GM21390 (cell line): ENCODE measurements around the gene AKNA.

Experiments used
- ATAC-seq: cut with Tn5 transposase; IDR thresholded peaks from one replicate; pipeline ENCODE4 v1.9.1; 2021; ENCODE audit not compliant: unreplicated experiment

The AKNA gene

GRCh38 chr9:114387680-114388356 lies at the start of gene AKNA:
Gene AKNA, minus strand, starts transcription at chr9:114387982. Its CDS starts 6,649 bp downstream, at chr9:114381333.
- ATAC-seq = peak; percentile 32

GRCh38 chr9:114437401-114437893 lies 49.7 kb upstream of the AKNA start:
- ATAC-seq = no peak

GRCh38 chr9:114434878-114435311 lies 47.1 kb upstream of the AKNA start:
- ATAC-seq = no peak

DNA sequence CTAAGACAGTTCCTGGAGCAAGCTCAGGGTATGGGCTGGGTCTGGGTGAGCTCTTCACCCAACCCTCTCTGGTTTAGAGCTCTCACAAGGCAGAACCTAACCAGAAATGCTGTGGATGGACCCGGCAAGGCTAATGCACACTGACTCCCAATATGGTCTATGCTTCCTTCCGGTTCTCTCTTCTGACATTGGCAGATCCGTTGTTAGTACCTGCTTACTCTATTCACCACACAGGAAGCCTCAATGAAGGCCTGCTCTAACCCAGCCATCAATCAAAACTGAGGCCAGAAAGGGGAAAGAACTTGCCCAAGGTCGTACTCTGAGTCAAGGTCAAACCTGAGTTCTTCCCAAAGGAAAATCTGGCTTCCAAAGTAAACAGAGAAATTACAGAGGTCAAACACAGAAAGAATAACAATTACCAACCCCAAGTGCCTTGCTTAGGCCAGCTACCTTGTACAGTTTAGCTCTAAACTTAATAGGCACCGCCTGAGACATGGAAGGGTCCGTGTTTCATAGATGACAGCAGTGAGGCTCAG lies 46.0 kb upstream of the AKNA start:
- no peak for ATAC-seq

- ATAC-seq = no peak
Measured at GRCh38 chr9:114433086-114433485, 45.3 kb upstream of the AKNA start.

- ATAC-seq = no peak
Measured at GRCh38 chr9:114432323-114433067, 44.7 kb upstream of the AKNA start.

DNA sequence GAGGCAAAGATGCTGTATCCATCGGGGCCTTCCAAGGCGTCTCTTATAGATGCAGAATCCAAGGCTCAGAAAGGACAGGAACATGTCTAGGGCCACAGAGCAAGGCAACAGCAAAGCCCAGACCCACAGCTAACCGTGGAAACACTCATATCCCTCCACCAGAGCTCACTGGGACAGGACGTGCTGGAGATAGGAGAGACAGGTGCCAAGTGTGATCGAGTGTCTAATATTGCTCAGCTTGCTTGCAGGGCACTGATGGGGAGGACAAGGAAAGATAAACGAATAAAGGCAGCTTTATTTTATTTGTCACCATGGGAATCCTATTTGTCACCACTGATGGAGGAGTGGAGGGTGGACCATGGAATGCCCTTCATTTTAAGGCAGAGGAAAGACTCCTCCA lies 44.0 kb upstream of the AKNA start:
- no peak for ATAC-seq

DNA sequence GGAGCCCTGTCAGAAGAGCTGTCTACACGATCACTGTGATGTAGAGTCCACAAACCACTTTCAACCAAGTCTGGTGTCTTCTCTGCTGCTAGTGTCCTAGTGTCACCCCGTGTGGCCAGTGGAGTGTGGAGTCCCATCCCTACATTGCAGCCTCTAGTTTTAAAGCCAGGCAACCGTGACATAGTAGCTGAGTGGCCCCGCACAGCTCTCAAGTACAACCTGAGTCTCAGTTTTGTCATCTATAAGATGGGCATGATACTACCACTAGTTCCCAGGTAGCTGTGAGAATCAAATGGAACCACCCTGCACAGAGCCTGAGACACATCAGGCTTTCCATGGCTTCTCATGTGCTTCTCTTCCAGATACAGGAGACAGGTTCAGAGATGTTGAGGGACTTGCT lies 43.2 kb upstream of the AKNA start:
- no peak for ATAC-seq

DNA sequence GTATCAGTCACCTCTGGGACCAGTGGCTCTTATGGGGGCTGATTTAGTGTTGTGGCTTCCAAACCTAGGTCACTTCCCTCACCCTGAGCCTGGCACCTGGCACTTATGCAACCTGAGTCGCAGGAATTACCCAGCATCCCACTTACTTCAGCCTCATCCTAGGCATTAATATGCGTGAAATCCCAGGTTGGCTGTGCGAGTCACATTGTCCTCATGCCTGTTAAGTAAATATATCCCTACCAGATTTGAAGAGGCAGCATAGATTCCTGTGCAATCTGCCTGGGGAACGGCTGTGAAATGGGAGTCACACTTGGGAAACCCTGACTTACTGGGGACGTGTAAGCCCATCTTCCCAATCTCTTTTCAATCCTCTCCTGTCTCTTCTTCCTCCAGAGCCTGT lies 42.7 kb upstream of the AKNA start:
- no peak for ATAC-seq

DNA sequence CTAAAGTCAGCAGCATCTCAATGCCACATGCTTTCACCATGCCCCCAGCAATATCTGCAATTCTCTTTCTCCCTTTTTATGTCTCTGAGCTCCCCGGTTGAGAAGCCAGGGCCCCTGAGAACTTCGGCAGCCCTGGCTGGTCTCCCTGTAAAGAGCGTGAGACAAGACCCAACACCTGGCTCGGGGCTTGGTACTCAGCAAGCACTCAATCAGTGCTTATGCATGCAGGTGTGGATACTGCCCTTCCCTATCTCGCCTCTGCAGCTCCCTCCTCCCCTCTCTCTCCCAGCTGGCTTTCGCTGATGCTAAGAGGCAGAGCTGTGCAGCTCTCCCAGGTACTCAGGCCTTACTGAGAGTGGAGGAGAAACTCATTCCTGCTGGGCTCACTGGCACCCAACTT lies 41.7 kb upstream of the AKNA start:
- ATAC-seq = no peak

- no peak for ATAC-seq
Measured at GRCh38 chr9:114428466-114428865, 40.7 kb upstream of the AKNA start.

DNA sequence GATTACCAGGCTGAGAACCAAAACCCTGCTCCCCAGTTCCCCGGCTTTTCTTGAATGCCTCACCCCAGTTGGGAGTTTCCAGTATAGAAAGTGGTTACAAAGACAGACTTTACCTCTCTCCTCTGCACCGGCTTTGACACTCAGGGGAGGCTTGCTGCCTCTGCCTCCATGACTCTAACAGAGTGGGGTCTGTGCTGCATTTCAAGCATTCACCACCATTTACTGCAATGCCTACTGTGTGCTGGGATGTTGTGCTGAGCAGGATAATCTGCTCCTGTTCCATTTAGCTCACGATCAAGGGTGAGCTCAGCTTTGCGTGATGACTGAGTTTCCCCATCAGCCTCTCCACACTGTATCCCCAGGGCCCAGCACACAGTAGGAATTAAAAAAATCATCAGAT lies 39.9 kb upstream of the AKNA start:
- ATAC-seq = no peak

GRCh38 chr9:114426046-114426948 lies 38.5 kb upstream of the AKNA start:
- ATAC-seq = no peak

GRCh38 chr9:114425126-114425525 lies 37.3 kb upstream of the AKNA start:
- ATAC-seq = no peak

GRCh38 chr9:114424126-114424525 lies 36.3 kb upstream of the AKNA start:
- no peak for ATAC-seq

GRCh38 chr9:114423181-114423580 lies 35.4 kb upstream of the AKNA start:
- ATAC-seq = no peak

- ATAC-seq = no peak
Measured at GRCh38 chr9:114421147-114421546, 33.4 kb upstream of the AKNA start.

DNA sequence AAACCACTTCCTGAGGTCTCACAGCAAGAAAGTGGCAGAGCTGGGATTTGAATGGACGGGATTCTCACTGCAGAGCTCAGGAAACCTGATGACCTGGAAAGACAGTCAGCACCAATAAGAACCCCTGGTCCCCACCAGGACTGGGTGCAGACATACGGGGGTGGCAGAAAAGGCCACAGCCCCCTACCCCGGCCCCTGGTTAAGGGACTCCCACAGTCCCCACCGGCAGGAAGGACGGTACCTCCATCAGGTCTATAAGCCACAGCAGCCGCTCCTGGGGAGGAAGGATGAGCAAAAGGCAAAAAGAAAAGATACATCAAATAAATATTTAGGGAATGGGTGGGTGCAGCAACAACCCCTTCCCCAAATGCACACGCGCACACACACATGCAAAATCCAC lies 32.0 kb upstream of the AKNA start:
- no peak for ATAC-seq

DNA sequence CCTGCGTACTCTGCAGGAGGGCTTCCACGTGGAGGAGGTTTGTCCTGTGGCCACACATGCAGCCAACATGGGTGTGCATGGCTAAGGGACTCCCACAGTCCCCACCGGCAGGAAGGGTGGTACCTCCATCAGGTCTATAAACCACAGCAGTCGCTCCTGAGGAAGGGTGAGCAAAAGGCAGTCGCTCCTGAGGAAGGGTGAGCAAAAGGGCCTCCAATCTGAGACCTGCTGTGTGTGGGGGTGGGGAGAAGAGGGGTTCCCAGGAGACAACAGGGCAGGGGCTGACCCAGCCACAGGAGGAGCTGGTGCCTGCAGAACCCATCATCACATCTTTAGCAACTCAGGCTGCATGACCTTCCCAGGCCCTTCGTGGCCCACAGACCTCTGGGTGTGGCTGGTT lies 30.3 kb upstream of the AKNA start:
- no peak for ATAC-seq

DNA sequence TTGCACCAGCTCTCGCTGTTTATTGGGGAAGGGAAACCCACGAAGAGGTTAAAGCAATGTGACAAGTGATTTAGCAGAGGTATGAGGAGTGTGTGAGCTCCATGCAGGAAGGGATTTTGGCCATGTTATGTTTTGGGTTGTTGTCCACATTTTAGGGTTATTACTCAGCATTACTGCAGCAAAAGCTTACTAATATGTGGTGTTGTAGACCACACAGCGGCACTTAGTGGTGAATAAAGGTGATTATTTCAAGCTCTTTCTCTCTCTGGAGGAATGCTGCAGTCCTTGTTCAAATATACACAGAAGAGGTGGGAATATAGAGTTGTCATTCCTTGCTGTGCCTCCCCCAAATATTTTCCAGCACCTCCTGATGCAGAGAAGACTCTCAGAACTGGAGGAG lies 29.7 kb upstream of the AKNA start:
- ATAC-seq = no peak

DNA sequence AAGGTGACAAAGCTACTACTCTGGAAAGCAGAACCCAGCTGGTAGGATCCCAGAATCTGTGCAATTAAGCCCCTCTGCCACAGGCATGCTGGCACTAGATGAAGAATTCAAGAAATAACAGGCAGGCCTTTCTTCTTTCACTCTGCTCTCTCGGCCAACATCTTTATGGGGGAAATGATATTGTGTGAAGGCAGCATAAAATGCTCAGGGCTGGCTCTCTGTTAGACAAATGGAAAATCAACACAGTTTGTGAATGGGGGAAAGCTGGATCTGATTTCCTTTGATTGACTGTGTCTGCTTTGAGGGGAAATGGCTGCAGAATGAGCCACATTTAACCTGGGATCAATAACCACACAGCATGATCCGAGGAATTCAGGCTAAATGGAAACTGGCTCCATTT lies 29.1 kb upstream of the AKNA start:
- ATAC-seq = no peak
